ENCODE data around the gene NEGR1.

DNA sequence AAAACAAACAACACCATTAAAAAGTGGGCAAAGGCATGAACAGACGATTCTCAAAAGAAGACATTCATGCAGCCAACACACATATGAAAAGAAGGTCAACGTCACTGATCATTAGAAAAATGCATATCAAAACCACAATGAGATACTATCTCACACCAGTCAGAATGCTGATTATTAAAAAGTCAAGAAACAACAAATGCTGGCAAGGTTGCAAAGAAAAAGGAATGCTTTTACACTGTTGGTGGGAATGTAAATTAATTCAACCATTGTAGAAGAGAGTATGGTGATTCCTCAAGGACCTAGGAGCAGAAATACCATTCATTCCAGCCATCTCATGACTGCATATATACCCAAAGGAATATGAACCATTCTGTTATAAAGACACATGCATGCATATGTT is 419.6 kb downstream of the NEGR1 start:
- TF ChIP-seq POLR2AphosphoS5 (IDR thresholded peaks at IDR 0.05; ENCODE audit: insufficient read depth in 1 of 2, low read depth in 1 of 2) (no peak), POLR2A (IDR thresholded peaks at IDR 0.05) (no peak)
- TF ChIP-seq, protein P1, sequence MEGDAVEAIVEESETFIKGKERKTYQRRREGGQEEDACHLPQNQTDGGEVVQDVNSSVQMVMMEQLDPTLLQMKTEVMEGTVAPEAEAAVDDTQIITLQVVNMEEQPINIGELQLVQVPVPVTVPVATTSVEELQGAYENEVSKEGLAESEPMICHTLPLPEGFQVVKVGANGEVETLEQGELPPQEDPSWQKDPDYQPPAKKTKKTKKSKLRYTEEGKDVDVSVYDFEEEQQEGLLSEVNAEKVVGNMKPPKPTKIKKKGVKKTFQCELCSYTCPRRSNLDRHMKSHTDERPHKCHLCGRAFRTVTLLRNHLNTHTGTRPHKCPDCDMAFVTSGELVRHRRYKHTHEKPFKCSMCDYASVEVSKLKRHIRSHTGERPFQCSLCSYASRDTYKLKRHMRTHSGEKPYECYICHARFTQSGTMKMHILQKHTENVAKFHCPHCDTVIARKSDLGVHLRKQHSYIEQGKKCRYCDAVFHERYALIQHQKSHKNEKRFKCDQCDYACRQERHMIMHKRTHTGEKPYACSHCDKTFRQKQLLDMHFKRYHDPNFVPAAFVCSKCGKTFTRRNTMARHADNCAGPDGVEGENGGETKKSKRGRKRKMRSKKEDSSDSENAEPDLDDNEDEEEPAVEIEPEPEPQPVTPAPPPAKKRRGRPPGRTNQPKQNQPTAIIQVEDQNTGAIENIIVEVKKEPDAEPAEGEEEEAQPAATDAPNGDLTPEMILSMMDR (IDR thresholded peaks at IDR 0.05) = no peak
